Mesenchymal stem cell (in vitro differentiated cells and primary cell): ENCODE results near the gene NKTR.

ENCODE experiments used
- DNase-seq: peaks from one replicate; pipeline ENCODE4 v3.0.0-alpha.2; 2013
- H2AFZ ChIP-seq: one replicate; pipeline ENCODE4 v1.6.1; 2013; ENCODE audit warnings: low read depth, mild to moderate bottlenecking, control low read depth, inconsistent platforms, low read length, moderate library complexity
- H2AK5ac ChIP-seq: 2 replicates; pipeline ENCODE4 v1.6.1; 2013; ENCODE audit warnings: low read length, moderate library complexity, mild to moderate bottlenecking, inconsistent platforms; ENCODE audit not compliant: severe bottlenecking
- H2BK120ac ChIP-seq: one replicate; pipeline ENCODE4 v1.6.1; 2013; ENCODE audit warnings: low read depth, mild to moderate bottlenecking, inconsistent platforms, low read length, moderate library complexity
- H2BK12ac ChIP-seq, 2 experiments: one replicate each; pipeline ENCODE4 v1.6.1; 2013; ENCODE audit warnings: inconsistent platforms in 2 of 2, low read length in 2 of 2, mild to moderate bottlenecking in 2 of 2, moderate library complexity in 2 of 2, control low read depth in 1 of 2
- H2BK15ac ChIP-seq: one replicate; pipeline ENCODE4 v1.6.1; 2013; ENCODE audit warnings: mild to moderate bottlenecking, low read depth, inconsistent platforms; ENCODE audit not compliant: poor library complexity, severe bottlenecking
- H2BK5ac ChIP-seq: 2 replicates; pipeline ENCODE4 v1.6.1; 2013; ENCODE audit warnings: low read depth, mild to moderate bottlenecking, low read length, control low read depth, inconsistent platforms; ENCODE audit not compliant: poor library complexity, severe bottlenecking
- H3K14ac ChIP-seq, 2 experiments: one replicate each; pipeline ENCODE4 v1.6.1; 2013; ENCODE audit warnings: inconsistent platforms in 2 of 2, low read length in 2 of 2, control low read depth in 1 of 2, mild to moderate bottlenecking in 1 of 2, moderate library complexity in 1 of 2
- H3K18ac ChIP-seq, 2 experiments: one replicate each; pipeline ENCODE4 v1.6.1; 2013; ENCODE audit warnings: inconsistent platforms in 2 of 2, low read length in 2 of 2, control low read depth in 1 of 2, low read depth in 1 of 2, mild to moderate bottlenecking in 1 of 2
- H3K23ac ChIP-seq, 2 experiments: one replicate each; pipeline ENCODE4 v1.6.1; 2013; ENCODE audit warnings: inconsistent platforms in 2 of 2, low read length in 2 of 2, mild to moderate bottlenecking in 2 of 2, moderate library complexity in 2 of 2, control low read depth in 1 of 2
- H3K27ac ChIP-seq: 2 replicates; pipeline ENCODE4 v1.5.1; 2013; ENCODE audit warnings: mild to moderate bottlenecking, moderate library complexity, low read length, control low read depth, inconsistent platforms; ENCODE audit not compliant: poor library complexity, severe bottlenecking
- H3K27me3 ChIP-seq, 2 experiments: 2 replicates each; pipeline versions ENCODE4 v1.6.1 to v1.7.0; 2013; ENCODE audit warnings: low read length in 2 of 2, mild to moderate bottlenecking in 2 of 2, moderate library complexity in 2 of 2, control low read depth in 1 of 2, inconsistent platforms in 1 of 2; ENCODE audit not compliant: control insufficient read depth in 1 of 2, insufficient read depth in 1 of 2
- H3K36me3 ChIP-seq, 2 experiments: 2 replicates each; pipeline versions ENCODE4 v1.6.1 to v1.7.0; 2013; ENCODE audit warnings: low read length in 2 of 2, control low read depth in 1 of 2, inconsistent platforms in 1 of 2, low read depth in 1 of 2, mild to moderate bottlenecking in 1 of 2; ENCODE audit not compliant: insufficient read depth in 2 of 2, control insufficient read depth in 1 of 2
- H3K4ac ChIP-seq, 2 experiments: one replicate each; pipeline ENCODE4 v1.6.1; 2013; ENCODE audit warnings: inconsistent platforms in 2 of 2, low read length in 2 of 2, mild to moderate bottlenecking in 2 of 2, moderate library complexity in 2 of 2, control low read depth in 1 of 2, low read depth in 1 of 2
- H3K4me1 ChIP-seq: 2 replicates; pipeline ENCODE4 v1.6.1; 2013; ENCODE audit warnings: low read depth, low read length, control low read depth; ENCODE audit not compliant: control insufficient read depth, insufficient read depth
- H3K4me2 ChIP-seq: 2 replicates; pipeline ENCODE4 v1.6.1; 2013; ENCODE audit warnings: low read length, mild to moderate bottlenecking, inconsistent platforms; ENCODE audit not compliant: poor library complexity, severe bottlenecking
- H3K4me3 ChIP-seq, 2 experiments: 2 replicates each; pipeline versions ENCODE4 v1.5.1 to v1.7.0; 2013; ENCODE audit warnings: low read length in 2 of 2, mild to moderate bottlenecking in 2 of 2, control low read depth in 1 of 2, low read depth in 1 of 2; ENCODE audit not compliant: insufficient read depth in 1 of 2
- H3K79me1 ChIP-seq: replicated peaks from 2 replicates; pipeline ENCODE4 v1.6.1; 2013; ENCODE audit warnings: mild to moderate bottlenecking, control low read depth, low read length, inconsistent platforms; ENCODE audit not compliant: poor library complexity, severe bottlenecking
- H3K9ac ChIP-seq: 2 replicates; pipeline ENCODE4 v1.7.0; 2013; ENCODE audit warnings: mild to moderate bottlenecking, low read length, moderate library complexity
- H3K9me3 ChIP-seq: 2 replicates; pipeline ENCODE4 v1.7.0; 2013; ENCODE audit warnings: mild to moderate bottlenecking, low read length; ENCODE audit not compliant: control insufficient read depth
- H4K8ac ChIP-seq: one replicate; pipeline ENCODE4 v1.6.1; 2013; ENCODE audit warnings: inconsistent platforms, mild to moderate bottlenecking, low read length, moderate library complexity
- H4K91ac ChIP-seq: one replicate; pipeline ENCODE4 v1.6.1; 2013; ENCODE audit warnings: mild to moderate bottlenecking, low read length, inconsistent platforms
- WGBS: methylation state at CpG from one replicate; pipeline ENCODE4 v1.1.7; 2013; ENCODE audit warnings: mixed read lengths; 5-methylcytosine and 5-hydroxymethylcytosine counted together

NKTR gene

GRCh38 chr3:42681361-42682038, 81.0 kb downstream of the NKTR start:
- no peak overlapping the region for H2BK120ac ChIP-seq
- H2AFZ ChIP-seq = no peak overlapping the region
- no peak overlapping the region for H2BK12ac ChIP-seq
- H4K91ac ChIP-seq = no peak overlapping the region
- H4K8ac ChIP-seq = no peak overlapping the region
- H3K36me3 ChIP-seq = no peaks in the 10 kb centered on the region
- H3K9ac ChIP-seq = no peak overlapping the region
- DNase-seq = no peak
- no peak overlapping the region for H3K4me3 ChIP-seq
- H3K23ac ChIP-seq = no peak overlapping the region
- no peak overlapping the region for H2BK5ac ChIP-seq
- H3K14ac ChIP-seq = no peak overlapping the region
- no peak overlapping the region for H3K4me2 ChIP-seq
- peaks cover 8 to 19% of the 10 kb centered on the region in 2 experiments for H3K27me3 ChIP-seq
- H3K79me1 ChIP-seq = no peaks in the 10 kb centered on the region
- no peak overlapping the region for H2AK5ac ChIP-seq
- peaks cover 6% of the 10 kb centered on the region for H3K4me1 ChIP-seq
- WGBS = 91% methylated on average over 8 of the region's 10 CpGs
- no peaks in the 10 kb centered on the region for H3K9me3 ChIP-seq
- no peak overlapping the region for H3K27ac ChIP-seq
- no peak overlapping the region for H3K18ac ChIP-seq
- H3K4ac ChIP-seq = no peak overlapping the region
- H2BK15ac ChIP-seq = no peak overlapping the region

GRCh38 chr3:42682301-42683070, 82.0 kb downstream of the NKTR start:
- Histone ChIP-seq H3K79me1 (no peaks in the 10 kb centered on the region), H3K23ac (no peak overlapping the region), H3K18ac (no peak overlapping the region), H3K36me3 (no peaks in the 10 kb centered on the region), H4K91ac (no peak overlapping the region), H3K14ac (no peak overlapping the region), H3K27me3 (peaks cover 8 to 26% of the 10 kb centered on the region in 2 experiments), H3K9ac (no peak overlapping the region), H2BK12ac (no peak overlapping the region), H3K4me2 (no peak overlapping the region), H2BK15ac (no peak overlapping the region), H4K8ac (no peak overlapping the region), H2BK120ac (no peak overlapping the region), H3K27ac (no peak overlapping the region), H2BK5ac (no peak overlapping the region), H2AFZ (no peak overlapping the region), H3K4me3 (no peak overlapping the region), H3K4ac (no peak overlapping the region), H2AK5ac (no peak overlapping the region), H3K9me3 (no peaks in the 10 kb centered on the region), H3K4me1 (peaks cover 6% of the 10 kb centered on the region)
- DNase-seq = no peak
- 83% methylated on average over 12 of the region's 12 CpGs for WGBS

GRCh38 chr3:42683875-42684598, 83.6 kb downstream of the NKTR start:
- Histone ChIP-seq H3K4ac (no peak overlapping the region), H4K91ac (no peak overlapping the region), H3K27ac (no peak overlapping the region), H3K14ac (no peak overlapping the region), H3K4me1 (peaks cover 6% of the 10 kb centered on the region), H3K36me3 (no peaks in the 10 kb centered on the region), H2BK12ac (no peak overlapping the region), H3K18ac (no peak overlapping the region), H3K79me1 (no peaks in the 10 kb centered on the region), H2AK5ac (no peak overlapping the region), H2AFZ (no peak overlapping the region), H3K4me2 (no peak overlapping the region), H3K4me3 (no peak overlapping the region), H3K27me3 (peaks cover 3 to 35% of the 10 kb centered on the region in 2 experiments), H4K8ac (no peak overlapping the region), H2BK15ac (no peak overlapping the region), H2BK120ac (no peak overlapping the region), H3K9me3 (no peaks in the 10 kb centered on the region), H3K9ac (no peak overlapping the region), H3K23ac (no peak overlapping the region), H2BK5ac (no peak overlapping the region)
- 51% methylated on average over 4 of the region's 10 CpGs for WGBS
- peak; percentile 95 for DNase-seq
